GM10248 (cell line): ENCODE measurements around the gene VDR.

Experiments
- CTCF ChIA-PET: fragments of 300-600 bp; sonication (Branson Sonifier 250); formaldehyde crosslinking; extraction: SDS; loops from one replicate; lab custom pipeline; 2021; ENCODE audit warnings: antibody characterized with exemption; lab: Yijun Ruan, JAX
- POLR2A ChIA-PET: fragments of 350-650 bp; sonication (Branson Sonifier 250); formaldehyde crosslinking; extraction: SDS; loops from one replicate; lab custom pipeline; 2020; ENCODE audit warnings: antibody characterized with exemption; lab: Yijun Ruan, JAX
- DNase-seq: peaks from one replicate; pipeline ENCODE4 v3.0.0; 2012; ENCODE audit errors: extremely low spot score
- CTCF ChIP-seq: IDR thresholded peaks from 2 replicates; pipeline ENCODE4 v1.5.1; 2012; ENCODE audit warnings: mild to moderate bottlenecking, low read depth; ENCODE audit errors: extremely low read depth, missing control alignments, control extremely low read depth

VDR gene

GRCh38 chr12:47835831-47836155, 69.0 kb downstream of the VDR start:
- no peak for DNase-seq
- no peak for TF ChIP-seq CTCF
- ChIA-PET POLR2A (interaction anchor here (1.4 kb wide), 1 partner anchor 78 kb away, joined by 5 read pairs; the partner anchor contains the start of gene RAPGEF3), CTCF (interaction anchor here (0.6 to 23.4 kb wide), 18 partner anchors 8 to 121 kb away, joined by 3 to 685 read pairs (median 8); partner anchors contain the start of genes HDAC7 and SLC48A1)

GRCh38 chr12:47835006-47835830, 69.6 kb downstream of the VDR start:
- POLR2A ChIA-PET: interaction anchor here (1.4 kb wide), 1 partner anchor 77 kb away, joined by 5 read pairs; the partner anchor contains the start of gene RAPGEF3
- TF ChIP-seq CTCF: no peak
- DNase-seq: no peak
- CTCF ChIA-PET: interaction anchor here (1.1 to 23.4 kb wide), 15 partner anchors 8 to 121 kb away, joined by 3 to 685 read pairs (median 11); partner anchors contain the start of genes HDAC7 and SLC48A1

- CTCF ChIA-PET: interaction anchor here (0.9 to 23.4 kb wide), 10 partner anchors 15 to 101 kb away, joined by 3 to 685 read pairs (median 52); partner anchors contain the start of genes HDAC7 and RAPGEF3
- no peak for TF ChIP-seq CTCF
- POLR2A ChIA-PET: interaction anchor here (2.6 kb wide), 1 partner anchor 21 kb away, joined by 12 read pairs; no protein-coding TSS in a partner anchor
- no peak for DNase-seq
Observed at GRCh38 chr12:47834199-47834903, 70.4 kb downstream of the VDR start.

GRCh38 chr12:47833591-47834012, 71.2 kb downstream of the VDR start:
- no peak for TF ChIP-seq CTCF
- ChIA-PET POLR2A (interaction anchor here (0.7 to 2.6 kb wide), 2 partner anchors 21 to 37 kb away, joined by 3 to 12 read pairs; no protein-coding TSS in a partner anchor), CTCF (interaction anchor here (0.7 to 23.4 kb wide), 12 partner anchors 14 to 117 kb away, joined by 3 to 685 read pairs (median 16); partner anchors contain the start of genes HDAC7 and RAPGEF3)

GRCh38 chr12:47832263-47832933, 72.4 kb downstream of the VDR start:
- peak; percentile 77 for DNase-seq
- ChIA-PET CTCF (interaction anchor here (0.9 to 23.4 kb wide), 15 partner anchors 8 to 181 kb away, joined by 3 to 685 read pairs (median 6); partner anchors contain the start of gene HDAC7), POLR2A (interaction anchor here (0.6 to 2.6 kb wide), 4 partner anchors 10 to 20 kb away, joined by 3 to 12 read pairs (median 8); no protein-coding TSS in a partner anchor)
- TF ChIP-seq CTCF: no peak

More at GRCh38 chr12:47833591-47834012, 71.2 kb downstream of the VDR start:
- DNase-seq: no peak
